ENCODE results near the gene CAMTA1. TPM values are rescaled to one million over a fixed set of nuclear protein-coding genes. Genes with fewer than 3 reads are reported as not detected.

Gene CAMTA1
- total and polyA plus RNA-seq, 12 donors = 123 to 265 (median 142) TPM

DNA sequence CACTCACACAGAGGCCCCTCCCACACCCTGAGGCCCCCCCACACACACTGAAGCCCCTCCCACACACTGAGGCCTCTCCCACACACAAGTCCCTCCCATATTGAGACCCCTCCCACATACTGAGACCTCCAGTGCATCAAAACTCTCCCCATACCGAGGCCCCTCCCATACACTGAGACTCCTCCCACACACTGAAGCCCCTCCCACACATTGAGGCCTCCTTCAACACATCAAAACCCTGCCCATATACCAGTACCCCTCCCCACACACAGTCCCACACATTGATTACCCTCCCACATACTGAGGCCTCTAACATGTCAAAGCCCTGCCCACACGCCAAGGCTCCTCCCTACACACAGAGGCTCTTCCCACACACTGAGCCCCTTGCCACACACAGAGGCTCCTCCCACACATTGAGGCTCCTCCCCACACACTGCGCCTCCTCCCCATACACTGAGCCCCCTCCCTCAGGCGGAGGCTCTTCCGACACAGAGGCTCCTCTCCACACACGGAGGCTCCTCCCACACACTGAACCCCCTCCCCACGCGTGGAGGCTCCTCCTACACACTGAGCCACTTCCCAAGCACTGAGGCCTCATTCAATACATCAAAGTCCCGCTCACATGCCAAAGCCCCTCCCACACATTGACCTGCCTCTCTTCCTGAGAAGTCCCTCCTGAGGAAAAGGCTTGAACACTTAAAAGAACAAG, 392.3 kb downstream of the CAMTA1 start:
- Histone ChIP-seq H3K36me3 (no peaks in the 10 kb centered on the region), H3K4me3 (no peak overlapping the region), H3K27ac (no peak overlapping the region), H3K9me3 (peaks cover 0 to 19% (median 16%) of the 10 kb centered on the region in 11 donors), H3K27me3 (peaks cover 0 to 10% (median 0%) of the 10 kb centered on the region in 7 donors), H3K4me1 (peaks cover 0 to 6% (median 0%) of the 10 kb centered on the region in 9 donors)
- intact Hi-C loops (cut with DNase I) = no loop called here
- TF ChIP-seq, protein P1, sequence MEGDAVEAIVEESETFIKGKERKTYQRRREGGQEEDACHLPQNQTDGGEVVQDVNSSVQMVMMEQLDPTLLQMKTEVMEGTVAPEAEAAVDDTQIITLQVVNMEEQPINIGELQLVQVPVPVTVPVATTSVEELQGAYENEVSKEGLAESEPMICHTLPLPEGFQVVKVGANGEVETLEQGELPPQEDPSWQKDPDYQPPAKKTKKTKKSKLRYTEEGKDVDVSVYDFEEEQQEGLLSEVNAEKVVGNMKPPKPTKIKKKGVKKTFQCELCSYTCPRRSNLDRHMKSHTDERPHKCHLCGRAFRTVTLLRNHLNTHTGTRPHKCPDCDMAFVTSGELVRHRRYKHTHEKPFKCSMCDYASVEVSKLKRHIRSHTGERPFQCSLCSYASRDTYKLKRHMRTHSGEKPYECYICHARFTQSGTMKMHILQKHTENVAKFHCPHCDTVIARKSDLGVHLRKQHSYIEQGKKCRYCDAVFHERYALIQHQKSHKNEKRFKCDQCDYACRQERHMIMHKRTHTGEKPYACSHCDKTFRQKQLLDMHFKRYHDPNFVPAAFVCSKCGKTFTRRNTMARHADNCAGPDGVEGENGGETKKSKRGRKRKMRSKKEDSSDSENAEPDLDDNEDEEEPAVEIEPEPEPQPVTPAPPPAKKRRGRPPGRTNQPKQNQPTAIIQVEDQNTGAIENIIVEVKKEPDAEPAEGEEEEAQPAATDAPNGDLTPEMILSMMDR (IDR thresholded peaks at IDR 0.05) = no peak
- ATAC-seq = no peak
- no peak for DNase-seq
- WGBS, 2 donors = 58 to 64% methylated on average over 9 of the region's 9 CpGs

DNA sequence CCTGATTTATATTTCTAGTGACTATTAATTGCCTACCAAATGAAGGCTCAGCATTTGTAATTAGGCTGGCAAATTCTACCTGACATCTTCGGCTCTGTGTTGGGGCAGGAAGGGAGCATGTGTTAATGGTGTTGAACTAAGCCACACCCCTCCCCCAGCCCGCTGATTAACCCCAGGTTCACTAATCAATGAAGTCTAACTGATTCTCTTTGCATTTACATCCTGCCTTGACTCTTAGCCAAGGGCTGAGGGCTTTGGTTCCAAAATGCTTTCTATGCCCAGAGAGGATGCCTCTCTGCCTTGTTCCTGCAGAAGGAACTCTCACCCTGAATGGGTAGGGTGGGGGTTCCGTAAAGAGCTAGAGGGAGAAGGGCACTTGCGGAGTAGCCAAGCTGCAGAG, 393.1 kb downstream of the CAMTA1 start:
- WGBS, 2 donors = 42 to 53% methylated on average over 4 of the region's 4 CpGs
- no peaks in the 10 kb centered on the region for H3K36me3 ChIP-seq
- intact Hi-C loops (cut with DNase I) = no loop called here
- TF ChIP-seq, protein P1 (IDR thresholded peaks at IDR 0.05) = no peak
- H3K4me3 ChIP-seq = no peak overlapping the region
- peaks cover 0 to 14% (median 0%) of the 10 kb centered on the region in 7 donors for H3K27me3 ChIP-seq
- H3K27ac ChIP-seq = no peak overlapping the region
- peaks cover 0 to 19% (median 16%) of the 10 kb centered on the region in 11 donors for H3K9me3 ChIP-seq
- DNase-seq (no peak), ATAC-seq (no peak)
- no peaks in the 10 kb centered on the region for H3K4me1 ChIP-seq

DNA sequence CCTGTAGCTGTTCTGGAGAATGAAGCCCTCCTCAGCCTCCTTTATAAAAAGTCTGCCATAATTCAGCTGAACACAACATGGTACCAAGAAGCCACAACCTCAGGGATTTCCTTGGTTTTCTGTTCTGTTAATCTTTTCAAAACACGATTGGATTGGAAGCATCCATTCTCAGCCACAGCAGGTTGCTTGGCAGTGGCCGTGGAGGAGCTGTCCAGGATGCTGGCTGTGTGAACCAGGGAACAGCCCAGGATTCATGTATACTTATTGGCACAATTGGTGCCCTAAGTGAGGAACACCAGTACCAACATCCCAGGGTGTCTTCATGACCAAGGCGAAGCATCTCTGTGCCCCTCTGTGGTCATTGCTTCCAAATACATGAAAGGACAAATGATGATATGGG, 393.5 kb downstream of the CAMTA1 start:
- DNase-seq (no peak), ATAC-seq (no peak)
- TF ChIP-seq, protein P1 (IDR thresholded peaks at IDR 0.05) = no peak
- Histone ChIP-seq H3K9me3 (peaks cover 0 to 19% (median 16%) of the 10 kb centered on the region in 11 donors), H3K27ac (no peak overlapping the region), H3K36me3 (no peaks in the 10 kb centered on the region), H3K27me3 (peaks cover 0 to 14% (median 0%) of the 10 kb centered on the region in 7 donors), H3K4me1 (no peaks in the 10 kb centered on the region), H3K4me3 (no peak overlapping the region)
- 44 to 56% methylated on average over 3 of the region's 3 CpGs for WGBS, 2 donors
- intact Hi-C loops (cut with DNase I) = no loop called here

DNA sequence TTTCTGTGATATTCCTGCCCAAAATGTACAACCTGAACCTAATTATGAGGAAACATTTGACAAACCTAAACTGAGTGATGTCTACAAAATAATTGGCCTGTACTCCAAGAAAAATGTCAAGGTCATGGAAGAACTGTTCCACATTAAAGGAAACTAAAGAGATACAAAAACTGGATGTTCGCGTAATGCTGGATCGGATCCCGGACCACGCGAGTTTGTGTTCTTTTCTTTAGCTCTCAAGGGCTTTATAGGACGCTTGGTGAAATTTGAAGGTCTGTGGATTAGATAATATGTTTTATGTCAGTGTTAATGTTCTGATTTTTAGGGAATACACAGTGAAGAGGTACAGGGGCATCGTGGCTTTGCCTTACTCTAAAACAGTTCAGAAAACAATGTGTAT, 400.5 kb downstream of the CAMTA1 start:
- ATAC-seq (no peak), DNase-seq (no peak)
- Histone ChIP-seq H3K36me3 (no peaks in the 10 kb centered on the region), H3K4me3 (no peak overlapping the region), H3K4me1 (no peaks in the 10 kb centered on the region), H3K27ac (no peak overlapping the region), H3K27me3 (peaks cover 0 to 14% (median 0%) of the 10 kb centered on the region in 7 donors), H3K9me3 (peaks cover 0 to 15% (median 5%) of the 10 kb centered on the region in 11 donors)
- TF ChIP-seq, protein P1 (IDR thresholded peaks at IDR 0.05) = no peak
- WGBS, 2 donors = 65 to 69% methylated on average over 8 of the region's 8 CpGs
- intact Hi-C loops (cut with DNase I) = no loop called here
